Measurements from ENCODE around the gene TXLNG.

- TF ChIP-seq EZH2phosphoT487 (IDR thresholded peaks at IDR 0.05; ENCODE audit: low read depth), result no peak
- TF ChIP-seq CTCF (IDR thresholded peaks at IDR 0.05; ENCODE audit: low read depth, low read length), result no peak
Measured at GRCh38 chrX:16827225-16827624, 41.0 kb downstream of the TXLNG start.
